ENCODE measurements around the gene FRRS1.

- TF ChIP-seq POLR2A (IDR thresholded peaks at IDR 0.05) (no peak), CTCF (IDR thresholded peaks at IDR 0.05) (no peak)
Measured at GRCh38 chr1:99756598-99756997, 9.8 kb downstream of the FRRS1 start.

All from adrenal gland (tissue), 5 donors.